GM21528 (cell line): Measurements from ENCODE around the gene GABARAPL2.
"Not testable (repeated sequence)": the region's sequence is repeated elsewhere in the genome, so short reads cannot be mapped to it uniquely, and the experiment has no call there.

Experiments
- ATAC-seq: cut with Tn5 transposase; IDR thresholded peaks from one replicate; pipeline ENCODE4 v1.9.1; 2021; ENCODE audit warnings: mild to moderate bottlenecking, moderate library complexity; ENCODE audit not compliant: unreplicated experiment, low FRiP score

The GABARAPL2 gene

DNA sequence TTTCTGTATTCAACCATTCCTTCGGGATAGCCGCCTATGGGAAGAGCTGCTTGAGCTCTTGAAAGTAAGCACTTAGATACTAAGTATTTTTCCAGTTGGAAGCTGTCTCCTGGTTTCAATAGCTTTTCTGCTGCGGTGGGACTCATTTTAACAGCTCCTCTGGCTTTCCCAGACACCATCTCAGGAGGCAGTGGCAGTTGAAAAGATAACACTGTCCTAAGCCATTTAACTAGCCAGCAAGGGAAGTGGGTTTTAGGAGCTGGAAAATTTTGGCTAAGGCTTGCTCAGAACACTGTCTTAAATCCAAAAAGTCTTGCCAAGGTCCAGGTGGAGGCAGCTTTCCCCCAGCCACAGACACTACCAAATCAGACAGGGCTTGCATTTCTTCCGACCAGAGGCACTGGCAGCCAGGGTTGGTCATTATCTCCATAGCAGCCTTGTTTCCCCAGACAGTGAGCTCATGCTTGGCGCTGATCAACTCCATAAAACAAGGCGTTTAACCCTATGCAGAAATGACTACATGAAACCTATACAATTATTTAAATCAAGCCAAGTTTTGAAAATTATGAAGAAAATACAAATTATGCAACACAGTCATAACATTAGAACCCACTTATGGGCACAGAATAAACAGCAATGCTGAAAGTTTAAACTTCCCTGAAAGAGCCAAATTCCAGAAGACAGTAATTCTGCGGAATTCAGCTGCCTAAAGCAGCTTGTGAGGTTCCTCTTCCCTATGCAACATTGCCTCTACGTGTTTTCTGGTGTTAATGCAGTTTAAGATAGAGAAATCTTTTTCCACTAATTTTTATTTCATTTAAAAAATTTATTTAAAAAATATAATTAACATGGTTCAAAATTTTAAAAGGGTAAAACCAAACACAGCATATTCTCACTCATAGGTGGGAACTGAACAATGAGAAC lies 25.0 kb downstream of the GABARAPL2 start:
- ATAC-seq = no peak

DNA sequence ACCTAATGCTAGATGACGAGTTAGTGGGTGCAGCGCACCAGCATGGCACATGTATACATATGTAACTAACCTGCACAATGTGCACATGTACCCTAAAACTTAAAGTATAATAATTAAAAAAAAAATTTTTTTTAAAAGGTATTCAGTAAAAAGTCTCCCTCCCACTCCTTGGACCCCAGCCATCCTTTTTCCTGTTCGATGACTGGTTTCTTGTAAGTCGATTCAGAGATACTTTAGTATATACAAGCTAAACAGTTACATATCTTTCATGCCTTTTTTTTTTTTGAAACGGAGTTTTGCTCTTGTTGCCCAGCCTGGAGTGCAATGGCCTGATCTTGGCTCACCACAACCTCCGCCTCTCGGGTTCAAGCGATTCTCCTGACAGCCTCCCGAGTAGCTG lies 25.7 kb downstream of the GABARAPL2 start:
- ATAC-seq = not testable (repeated sequence)

DNA sequence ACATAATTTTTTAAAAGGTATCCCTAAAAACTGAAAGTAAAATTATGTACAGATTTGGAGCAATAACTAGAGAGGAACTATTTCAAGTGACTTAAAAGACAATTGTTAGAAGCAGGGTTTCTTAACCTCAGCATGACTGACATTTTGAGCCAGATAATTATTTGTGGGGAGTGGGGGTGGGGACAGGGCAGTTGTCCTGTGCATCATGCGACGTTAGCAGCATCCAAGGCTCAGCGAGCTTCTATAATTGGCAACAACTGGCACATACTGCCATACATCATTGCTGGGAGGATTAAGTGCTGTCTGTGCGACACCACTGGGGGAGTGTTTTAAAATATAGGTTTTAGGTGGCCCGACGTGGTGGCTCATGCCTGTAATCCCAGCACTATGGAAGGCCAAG lies 27.1 kb downstream of the GABARAPL2 start:
- no peak for ATAC-seq

DNA sequence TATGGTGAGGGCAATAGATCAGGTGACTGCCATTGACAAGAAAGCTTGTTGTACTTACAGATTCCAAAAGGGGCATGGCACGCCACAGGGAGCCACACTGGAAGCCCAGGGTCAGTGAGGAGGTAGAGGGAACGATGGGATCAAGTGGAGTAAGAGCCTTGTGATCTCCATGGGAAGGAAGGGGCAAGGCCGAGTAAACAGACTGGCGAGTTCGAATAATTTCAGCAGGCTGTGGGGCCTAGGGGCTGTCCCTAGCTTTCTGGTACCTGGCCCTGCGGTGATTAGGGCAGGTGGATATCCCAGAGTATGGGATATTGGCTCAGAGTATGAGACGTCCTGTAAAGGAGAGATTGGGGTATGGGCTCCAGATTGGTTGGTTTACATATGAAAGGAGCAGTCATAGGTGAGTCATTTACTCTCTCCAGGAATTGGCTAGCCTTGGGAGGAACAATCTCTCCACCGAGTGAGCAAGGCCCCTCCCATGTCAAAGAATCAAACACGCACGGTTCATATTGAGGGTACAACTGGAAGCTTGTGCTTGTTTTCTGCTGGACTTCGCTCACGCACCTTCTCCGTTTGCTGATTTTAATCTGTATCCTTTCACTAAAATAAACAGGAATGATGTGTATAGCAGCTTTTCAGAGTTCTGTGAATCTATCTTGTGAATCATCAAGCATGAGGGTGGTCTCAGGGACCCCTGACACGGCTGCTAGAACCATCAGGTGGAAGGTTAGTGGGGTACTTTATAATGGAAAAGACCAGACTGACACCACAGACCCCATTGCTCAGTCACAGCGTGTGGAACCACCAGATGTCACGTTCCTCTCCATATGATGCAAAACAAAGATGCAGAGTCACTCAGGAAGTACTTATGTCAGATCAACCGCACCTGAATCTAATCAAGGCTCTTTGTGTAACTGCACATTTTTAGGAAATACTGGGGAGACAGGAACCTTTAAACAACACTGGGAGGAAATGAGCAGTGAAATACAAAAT lies 27.9 kb downstream of the GABARAPL2 start:
- ATAC-seq = no peak

DNA sequence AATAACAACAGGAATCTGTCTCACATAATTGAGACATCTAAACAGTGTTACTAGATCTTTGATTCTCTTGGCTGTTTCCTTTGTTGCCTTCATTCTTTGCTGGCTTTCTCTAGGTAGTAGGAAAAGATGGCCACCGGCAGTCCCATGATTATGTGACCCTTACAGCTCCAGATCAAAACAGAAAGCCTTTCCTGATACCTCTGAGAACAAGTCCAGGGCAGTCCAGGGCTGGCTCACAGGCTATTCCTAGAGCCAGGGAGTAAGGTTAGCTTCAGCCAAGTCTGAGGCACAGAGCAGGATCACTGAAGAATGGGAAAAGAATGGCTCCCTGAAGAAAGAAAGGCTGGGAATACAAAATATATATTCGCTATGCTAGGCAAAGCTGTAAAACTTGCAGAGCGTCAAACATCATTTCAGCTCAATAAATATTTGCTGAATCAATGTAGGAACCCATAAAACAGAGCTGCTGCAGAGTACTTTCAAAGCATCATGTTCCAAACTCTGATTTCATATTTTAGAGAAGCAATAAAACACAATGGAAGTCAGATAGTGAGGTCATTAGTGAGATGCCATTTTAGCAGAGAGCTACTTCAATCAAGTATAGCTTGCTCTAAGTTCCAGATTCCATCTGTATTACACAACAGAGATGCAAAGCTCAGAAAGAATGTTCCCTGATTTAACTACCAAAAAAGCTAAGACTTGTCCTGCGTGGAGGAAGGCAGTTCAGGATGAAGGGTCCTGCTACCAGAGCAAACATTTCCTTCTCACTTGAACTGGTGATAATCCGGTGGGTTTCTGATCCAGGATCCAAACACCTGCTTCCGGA lies 33.5 kb downstream of the GABARAPL2 start:
- no peak for ATAC-seq

DNA sequence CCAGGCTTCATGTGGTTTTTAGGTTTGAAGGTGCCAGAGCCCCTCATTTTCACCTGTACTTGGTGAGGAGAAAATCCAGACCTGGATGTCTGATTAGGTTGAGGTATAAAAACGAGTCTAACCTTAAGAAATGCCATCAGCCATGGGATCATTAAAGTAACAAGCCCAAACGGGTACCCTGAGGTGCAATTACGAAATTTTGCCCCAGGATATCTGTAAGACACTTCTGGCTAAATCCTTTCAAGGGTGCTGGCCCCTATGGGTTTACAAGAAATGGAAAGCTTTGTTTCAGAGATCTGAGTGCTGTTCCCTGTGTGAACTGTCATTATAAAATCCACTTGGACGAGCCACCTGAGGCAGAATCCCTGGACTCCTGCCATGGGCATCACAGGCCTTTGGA lies 37.1 kb downstream of the GABARAPL2 start:
- ATAC-seq = no peak

DNA sequence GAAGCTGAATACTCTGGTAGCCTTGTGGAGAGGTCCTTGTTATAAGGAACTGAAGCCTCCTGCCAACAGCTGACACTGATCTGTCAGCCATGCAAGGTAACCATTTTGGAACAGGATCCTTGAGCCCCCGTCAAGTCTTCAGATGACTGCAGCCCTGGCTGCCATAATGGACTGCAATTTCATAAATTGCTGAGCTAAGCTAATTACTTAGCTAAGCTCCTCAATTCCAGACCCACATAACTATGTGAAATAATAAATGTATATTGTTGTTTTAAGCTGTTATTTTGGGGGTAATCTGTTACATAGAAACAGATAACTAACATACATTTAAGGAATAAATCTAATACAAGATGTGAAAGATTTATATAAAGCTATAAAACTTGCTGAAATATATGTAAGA lies 40.3 kb downstream of the GABARAPL2 start:
- ATAC-seq = no peak

DNA sequence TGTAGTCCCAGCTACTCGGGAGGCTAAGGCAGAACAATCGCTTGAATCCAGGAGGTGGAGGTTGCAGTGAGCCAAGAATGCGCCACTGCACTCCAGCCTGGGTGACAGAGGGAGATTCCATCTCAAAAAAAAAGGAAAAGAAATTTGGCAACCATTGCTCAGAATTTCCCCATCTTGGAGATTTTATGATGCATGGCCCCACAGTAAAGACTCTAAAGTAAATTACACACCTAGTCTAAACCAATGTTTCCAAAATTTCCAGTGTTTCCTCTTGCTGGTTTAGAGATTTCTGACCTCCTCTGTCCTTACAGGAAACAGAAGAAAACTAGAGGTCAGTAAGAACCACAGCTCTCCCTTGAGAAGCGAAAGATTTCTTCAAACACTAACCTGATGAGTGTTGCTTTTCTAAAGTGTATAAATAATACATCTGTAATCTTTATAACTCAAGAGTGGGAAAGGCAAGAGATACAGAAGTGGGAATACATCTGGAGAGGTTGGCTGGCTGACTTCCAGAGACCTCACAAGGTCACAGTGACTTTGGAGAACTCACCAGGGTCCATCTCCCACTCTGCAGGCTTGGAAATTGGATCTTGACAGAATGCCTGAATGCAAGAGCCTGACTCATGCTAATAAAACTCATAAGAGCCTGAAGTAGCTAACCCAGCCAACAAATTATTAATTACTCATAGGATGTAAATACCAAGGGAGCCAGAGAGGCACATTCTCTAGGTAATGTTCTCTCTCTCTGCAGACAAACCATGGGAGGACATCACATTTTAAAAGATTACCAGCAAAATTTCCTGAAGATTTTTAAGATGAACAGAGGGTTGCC lies 48.1 kb downstream of the GABARAPL2 start:
- no peak for ATAC-seq

DNA sequence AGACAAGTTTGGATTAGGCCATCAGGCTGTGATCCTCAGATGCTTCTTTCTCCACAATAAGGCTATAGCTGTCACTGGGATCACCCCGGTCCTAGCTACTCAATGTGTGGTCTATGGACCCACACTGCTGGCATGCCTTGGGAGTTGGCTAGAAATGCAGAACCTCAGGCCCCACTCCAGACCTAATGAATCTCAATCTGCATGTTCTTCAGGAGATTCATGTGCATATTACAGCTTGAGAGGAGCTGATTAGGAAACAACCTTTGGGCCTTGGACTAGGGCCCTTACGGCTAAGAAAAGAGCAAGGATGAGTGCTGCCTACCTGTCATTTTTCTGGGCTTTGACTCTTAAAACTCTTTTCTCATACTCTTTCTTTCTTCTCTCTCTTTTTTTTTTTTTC lies 49.4 kb downstream of the GABARAPL2 start:
- ATAC-seq = no peak

DNA sequence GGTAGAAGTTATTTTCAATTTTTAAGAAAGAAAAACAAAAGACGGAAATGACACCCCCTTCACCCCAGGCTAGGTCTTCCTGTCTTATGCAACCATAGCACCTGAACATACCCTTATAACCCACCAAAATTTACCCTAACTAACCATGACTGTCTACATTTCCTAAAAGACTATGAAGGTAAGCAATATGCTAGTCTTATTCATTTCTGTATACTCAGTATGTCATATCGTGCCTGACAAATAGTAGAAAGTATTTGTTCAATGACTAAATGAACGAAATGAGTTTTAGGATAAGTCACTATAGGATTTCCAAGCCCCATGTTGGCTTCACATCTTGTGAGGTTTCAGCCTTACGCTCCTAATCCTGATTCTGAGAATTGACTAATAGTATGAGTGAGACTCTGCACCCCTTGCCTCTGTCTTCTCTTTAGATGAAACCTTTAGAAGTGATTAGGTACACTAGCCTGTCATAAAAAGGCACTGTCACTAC lies 50.4 kb downstream of the GABARAPL2 start:
- no peak for ATAC-seq

DNA sequence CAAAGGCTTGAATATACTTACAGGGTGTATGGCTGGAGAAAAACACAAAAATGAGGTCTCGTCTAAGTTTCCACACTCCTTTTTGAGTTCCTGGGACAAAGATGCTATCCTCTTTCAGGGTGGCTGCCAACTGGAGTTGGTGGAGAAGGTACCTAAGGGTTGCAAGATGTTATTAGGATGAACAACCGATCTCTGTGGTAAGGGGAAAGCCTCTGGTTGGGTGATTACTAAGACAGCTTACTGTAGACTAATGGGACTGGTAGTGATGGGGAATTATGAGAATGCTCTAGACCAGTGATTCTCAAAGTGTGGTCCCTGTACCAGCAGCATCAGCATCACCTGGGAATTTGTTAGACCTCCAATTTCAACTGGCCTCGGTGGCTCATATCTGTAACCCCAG lies 50.9 kb downstream of the GABARAPL2 start:
- ATAC-seq = no peak

DNA sequence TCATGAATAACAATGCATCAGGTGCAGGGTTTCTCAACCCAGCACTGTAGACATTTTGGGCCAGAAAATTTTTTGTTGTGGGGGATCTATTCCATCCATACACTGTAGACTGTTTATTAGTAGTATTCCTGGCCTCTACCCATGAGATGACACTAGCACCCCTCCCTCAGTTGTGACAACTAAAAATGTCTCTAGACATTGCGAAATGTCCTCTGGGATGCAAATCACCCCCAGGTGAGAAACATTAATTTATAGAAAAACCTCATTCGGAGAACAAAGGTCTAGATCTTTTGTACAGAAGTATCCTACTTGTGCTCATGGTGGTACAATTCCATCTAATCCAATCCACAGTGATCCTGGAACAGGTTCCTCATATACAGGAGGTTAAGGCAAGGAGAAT lies 52.6 kb downstream of the GABARAPL2 start:
- no peak for ATAC-seq

DNA sequence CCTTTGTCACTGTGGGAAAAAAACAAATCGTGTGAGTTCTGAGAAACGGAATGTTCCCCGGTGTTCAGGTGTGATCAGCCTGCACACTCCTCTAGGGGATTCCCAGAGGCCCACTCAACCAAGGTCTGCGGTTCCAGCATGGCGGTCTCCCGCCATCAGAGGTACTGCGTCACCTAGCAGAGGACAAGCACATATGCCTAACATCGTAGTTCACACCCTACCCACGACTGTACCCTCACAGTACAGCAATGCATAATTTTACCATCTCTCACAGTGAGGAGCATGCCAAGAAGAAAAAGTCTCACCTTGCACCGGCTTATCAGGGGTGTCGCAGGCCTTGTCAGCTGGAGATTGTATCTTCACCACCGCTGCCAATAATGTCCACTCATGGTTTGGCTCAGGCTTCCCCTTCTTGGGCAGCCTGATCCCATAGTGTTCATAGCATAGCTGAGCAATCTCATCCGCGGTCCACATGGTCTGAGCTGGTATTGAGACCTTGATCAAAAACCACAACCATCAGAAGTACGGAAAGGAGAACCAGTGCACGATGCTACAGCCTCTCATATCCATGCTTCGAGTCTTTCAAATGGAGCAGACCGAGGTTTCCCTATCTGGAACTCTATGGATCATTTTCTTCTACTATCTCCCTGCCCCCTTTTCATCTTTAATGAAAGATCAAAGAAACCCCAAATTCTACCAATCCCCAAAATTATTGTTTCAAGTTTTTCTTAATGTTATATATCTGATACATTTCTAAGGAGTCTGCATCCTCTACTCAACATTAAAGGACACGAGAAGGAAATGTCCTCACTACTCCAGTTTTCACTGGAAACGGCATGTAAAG lies 54.4 kb downstream of the GABARAPL2 start:
- ATAC-seq = no peak

DNA sequence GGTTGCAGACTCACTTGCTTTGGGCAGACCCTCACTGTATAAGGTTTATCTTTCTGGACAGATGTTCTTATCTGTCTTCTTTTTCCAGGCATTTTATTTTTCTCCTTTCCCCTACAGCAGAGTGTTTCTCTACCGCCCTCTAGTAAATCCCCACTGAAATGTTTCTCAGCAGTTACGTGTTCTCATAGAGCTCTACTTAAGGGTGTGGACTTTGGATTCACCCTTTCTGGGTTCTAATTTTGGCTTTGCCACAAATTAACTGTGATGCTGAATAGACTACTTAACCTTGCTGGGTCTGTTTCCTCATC lies 54.9 kb downstream of the GABARAPL2 start:
- ATAC-seq = no peak

DNA sequence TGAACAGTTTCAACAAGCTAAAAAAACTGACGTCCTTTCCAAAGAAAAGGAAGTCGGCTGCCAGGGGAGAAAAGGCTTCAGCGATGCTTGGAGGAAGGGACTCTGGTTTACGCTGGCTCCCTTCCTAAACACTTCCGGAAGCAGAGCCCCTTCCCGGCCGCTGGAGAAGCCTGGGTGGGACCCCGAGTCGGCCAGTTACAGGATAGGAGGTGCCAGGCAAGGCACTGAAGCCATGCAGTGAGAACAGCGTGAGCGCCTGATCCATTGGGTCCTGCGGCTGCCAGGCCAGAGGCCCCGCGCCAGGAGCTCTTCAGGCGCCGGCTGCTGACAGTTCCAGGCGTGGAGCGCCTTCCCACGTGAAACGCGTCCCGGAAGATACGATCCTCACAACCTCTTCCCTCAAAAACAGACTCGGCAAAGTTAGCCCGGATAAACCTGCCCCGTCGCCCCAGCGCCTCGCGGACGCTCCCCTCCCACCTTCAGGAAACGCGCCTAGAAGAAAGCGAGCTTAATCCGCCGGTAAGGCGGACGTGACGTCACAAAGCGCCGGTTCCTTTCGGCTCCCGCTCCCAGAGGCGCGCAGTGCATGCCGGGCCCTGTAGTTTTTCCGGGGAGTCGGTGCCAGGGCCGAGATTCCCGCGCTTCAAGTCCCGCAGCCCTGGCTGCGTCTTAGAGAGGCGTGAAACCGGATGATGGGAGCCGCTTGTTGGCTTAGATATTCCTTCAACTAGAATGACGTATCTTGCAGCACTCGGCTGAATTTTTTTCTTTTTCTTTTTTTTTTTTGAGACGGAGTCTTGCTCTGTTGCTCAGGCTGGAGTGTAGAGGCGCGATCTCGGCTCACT lies 56.8 kb downstream of the GABARAPL2 start, which contains the start of gene ADAT1:
Gene ADAT1 (minus strand): TSS at position 521 of the 845 bp plus-strand sequence. CDS start 2,482 bp downstream, outside the sequence.
- peak; percentile 90 for ATAC-seq

DNA sequence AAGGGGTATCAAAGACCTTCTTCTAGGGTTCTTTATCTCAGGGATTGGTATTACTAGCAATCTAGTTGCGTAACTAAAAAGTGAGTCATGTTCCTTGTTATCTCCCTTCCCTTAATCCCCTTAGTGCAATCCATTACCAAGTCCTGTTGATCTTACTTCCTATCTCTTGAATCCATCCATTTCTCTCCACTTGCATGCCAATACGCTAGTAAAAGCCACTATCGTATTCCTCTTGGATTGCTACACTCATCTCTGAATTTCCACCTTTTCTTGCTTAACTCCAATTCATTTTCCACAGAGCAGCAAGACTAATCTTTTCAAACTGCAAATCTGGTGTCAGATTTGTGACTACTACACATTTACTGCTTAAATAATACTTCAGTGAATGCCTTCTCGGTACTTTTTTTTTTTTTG lies 58.7 kb downstream of the GABARAPL2 start:
- ATAC-seq = no peak

DNA sequence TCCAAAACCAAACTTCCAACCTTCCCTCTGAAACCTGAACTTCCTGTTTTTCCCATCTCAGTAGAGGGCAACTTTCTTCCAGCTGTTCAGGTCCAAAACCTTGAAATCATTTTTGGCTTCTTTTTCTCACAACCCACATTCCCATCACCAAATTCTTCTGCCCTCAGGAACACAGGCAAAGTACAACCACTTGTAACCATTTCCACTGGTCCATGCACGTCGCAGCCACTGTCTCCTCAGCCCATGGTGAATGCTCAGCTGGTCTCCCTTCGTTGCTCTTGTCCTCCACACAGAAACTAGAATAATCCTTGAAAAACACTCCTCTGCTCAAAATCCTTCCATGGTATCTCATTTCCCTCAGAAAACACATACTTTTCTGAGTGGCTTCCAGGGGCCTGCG lies 60.6 kb downstream of the GABARAPL2 start:
- no peak for ATAC-seq
